HFF-Myc (cell line): ENCODE data around the gene B3GNT8.
A peak's percentile ranks its signal among the peaks of the same experiment; 100 is the strongest.
"Not testable (repeated sequence)": the region's sequence is repeated elsewhere in the genome, so short reads cannot be mapped to it uniquely, and the experiment has no call there.

Experiments used
- DNase-seq: peaks from one replicate; pipeline ENCODE4 v3.0.0-alpha.2; 2011; ENCODE audit warnings: low read depth; ENCODE audit errors: extremely low read depth
- H3K4me3 ChIP-seq: replicated peaks from 2 replicates; pipeline ENCODE4 v1.5.1; 2011; ENCODE audit warnings: low read depth, mild to moderate bottlenecking, control low read depth, low read length
- TF ChIP-seq, protein P1 (sequence below): IDR thresholded peaks from 2 replicates; pipeline ENCODE4 v1.5.1; 2012; ENCODE audit warnings: mild to moderate bottlenecking, low read depth, low read length, control low read depth; ENCODE audit errors: missing control alignments

The B3GNT8 gene

DNA sequence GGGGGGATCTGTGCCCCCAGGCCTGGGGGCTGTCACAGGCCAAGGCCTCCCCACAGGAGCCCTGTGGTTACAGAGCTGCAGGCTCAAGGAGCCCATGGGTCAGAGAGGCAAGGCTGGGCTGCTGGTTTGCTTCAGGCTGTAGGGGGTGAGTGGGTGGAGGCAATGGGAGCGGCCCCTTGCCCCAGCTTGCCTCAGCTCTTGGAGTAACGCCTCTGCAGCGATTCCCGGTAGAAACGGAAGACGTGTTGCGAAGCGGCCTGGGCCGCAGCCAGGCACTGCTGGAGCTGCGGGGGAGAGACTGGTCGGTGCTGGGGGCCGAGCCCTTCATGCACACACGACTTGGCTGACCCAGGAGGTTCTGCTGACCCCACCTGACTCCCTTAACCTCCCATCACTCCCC lies 40.7 kb downstream of the B3GNT8 start:
- TF ChIP-seq, protein P1, sequence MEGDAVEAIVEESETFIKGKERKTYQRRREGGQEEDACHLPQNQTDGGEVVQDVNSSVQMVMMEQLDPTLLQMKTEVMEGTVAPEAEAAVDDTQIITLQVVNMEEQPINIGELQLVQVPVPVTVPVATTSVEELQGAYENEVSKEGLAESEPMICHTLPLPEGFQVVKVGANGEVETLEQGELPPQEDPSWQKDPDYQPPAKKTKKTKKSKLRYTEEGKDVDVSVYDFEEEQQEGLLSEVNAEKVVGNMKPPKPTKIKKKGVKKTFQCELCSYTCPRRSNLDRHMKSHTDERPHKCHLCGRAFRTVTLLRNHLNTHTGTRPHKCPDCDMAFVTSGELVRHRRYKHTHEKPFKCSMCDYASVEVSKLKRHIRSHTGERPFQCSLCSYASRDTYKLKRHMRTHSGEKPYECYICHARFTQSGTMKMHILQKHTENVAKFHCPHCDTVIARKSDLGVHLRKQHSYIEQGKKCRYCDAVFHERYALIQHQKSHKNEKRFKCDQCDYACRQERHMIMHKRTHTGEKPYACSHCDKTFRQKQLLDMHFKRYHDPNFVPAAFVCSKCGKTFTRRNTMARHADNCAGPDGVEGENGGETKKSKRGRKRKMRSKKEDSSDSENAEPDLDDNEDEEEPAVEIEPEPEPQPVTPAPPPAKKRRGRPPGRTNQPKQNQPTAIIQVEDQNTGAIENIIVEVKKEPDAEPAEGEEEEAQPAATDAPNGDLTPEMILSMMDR, result no peak
- no peak for DNase-seq

DNA sequence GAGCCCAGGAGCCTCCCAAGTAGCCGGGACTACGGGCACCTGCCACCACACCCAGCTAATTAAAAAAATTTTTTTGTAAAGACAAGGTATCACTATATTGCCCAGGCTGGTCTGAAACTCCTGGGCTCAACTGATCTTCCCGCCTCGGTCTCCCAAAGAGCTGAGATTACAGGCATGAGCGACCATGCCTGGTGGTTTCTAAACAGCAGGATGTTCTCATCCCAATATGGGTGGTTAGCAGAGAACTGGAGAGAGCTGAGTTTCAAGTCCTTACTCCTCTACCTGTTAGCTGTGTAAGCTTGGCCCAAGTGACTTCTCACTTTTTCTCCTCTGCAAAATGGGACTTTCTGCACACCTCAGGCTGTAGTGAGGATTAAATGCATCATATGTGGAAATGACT lies 42.8 kb downstream of the B3GNT8 start:
- TF ChIP-seq, protein P1, result no peak
- no peak for DNase-seq
- H3K4me3 ChIP-seq, result no peak overlapping the region

More for the DNA sequence above, 40.7 kb downstream of the B3GNT8 start:
- H3K4me3 ChIP-seq, result no peak overlapping the region

DNA sequence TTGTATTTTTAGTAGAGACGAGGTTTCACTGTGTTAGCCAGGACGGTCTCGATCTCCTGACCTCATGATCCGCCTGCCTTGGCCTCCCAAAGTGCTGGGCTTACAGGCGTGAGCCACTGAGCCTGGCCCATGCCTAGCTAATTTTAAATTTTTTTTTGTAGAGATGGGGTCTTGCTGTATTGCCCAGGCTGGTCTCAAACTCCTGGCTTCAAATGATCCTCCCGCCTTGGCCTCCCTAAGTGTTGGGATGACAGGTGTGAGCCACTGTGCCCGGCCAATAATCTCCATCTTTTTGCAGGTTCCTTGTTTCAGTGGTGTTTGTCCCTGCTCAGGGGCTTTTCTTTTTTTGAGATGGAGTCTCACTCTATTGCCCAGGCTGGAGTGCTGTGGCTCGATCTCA lies 45.6 kb downstream of the B3GNT8 start:
- DNase-seq, result not testable (repeated sequence)

DNA sequence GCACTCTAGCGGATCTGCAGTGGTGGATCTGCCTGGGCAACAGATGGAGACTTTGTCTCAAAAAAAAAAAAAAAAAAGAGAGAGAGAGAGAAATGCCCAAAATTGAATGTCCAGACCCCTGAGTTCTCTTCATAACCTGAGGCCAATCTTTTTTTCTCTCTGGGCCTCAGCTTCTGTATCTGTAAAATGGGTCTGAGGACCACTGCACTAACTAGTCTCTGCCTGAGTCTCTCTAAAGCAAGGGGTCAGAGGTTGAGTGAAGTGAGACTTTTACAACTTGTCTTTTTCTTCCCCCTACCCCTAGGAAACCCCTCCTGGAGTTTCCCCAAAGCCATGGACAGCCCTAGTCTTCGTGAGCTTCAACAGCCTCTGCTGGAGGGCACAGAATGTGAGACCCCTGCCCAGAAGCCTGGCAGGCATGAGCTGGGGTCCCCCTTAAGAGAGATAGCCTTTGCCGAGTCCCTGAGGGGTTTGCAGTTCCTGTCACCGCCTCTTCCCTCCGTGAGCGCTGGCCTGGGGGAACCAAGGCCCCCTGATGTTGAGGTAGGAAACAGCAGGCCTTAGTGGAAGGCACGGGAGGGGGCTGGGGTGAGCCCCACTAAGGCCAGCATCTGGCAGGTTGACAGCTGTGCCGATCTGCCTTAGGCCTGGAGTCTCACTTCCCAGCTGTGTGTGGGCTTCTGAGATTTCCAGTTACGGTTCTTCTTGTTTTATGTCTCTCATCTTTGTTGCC lies 49.0 kb downstream of the B3GNT8 start:
- H3K4me3 ChIP-seq, result no peak overlapping the region
- DNase-seq, result no peak
- TF ChIP-seq, protein P1, result no peak

More for the DNA sequence above, 45.6 kb downstream of the B3GNT8 start:
- not testable (repeated sequence) for H3K4me3 ChIP-seq

DNA sequence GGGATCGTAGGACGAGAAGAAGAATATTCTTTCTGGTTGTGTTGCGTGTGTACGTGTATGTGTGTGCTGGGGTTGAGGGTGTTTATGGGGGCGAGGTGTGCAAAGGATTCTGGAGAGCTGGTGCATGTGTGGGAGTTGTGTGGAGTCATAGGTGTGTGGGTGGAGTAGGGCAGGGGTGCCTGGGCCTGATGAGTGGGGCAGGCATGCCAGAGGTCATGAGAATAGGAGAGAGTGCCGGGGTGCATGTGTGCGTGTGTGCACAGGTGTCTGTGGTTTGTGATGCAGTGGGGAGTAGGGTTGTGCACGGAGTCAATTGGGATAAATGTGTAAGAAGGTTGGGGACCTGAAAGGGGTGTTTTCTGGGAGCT lies 50.2 kb downstream of the B3GNT8 start:
- no peak overlapping the region for H3K4me3 ChIP-seq
- TF ChIP-seq, protein P1, result no peak
- DNase-seq, result no peak

DNA sequence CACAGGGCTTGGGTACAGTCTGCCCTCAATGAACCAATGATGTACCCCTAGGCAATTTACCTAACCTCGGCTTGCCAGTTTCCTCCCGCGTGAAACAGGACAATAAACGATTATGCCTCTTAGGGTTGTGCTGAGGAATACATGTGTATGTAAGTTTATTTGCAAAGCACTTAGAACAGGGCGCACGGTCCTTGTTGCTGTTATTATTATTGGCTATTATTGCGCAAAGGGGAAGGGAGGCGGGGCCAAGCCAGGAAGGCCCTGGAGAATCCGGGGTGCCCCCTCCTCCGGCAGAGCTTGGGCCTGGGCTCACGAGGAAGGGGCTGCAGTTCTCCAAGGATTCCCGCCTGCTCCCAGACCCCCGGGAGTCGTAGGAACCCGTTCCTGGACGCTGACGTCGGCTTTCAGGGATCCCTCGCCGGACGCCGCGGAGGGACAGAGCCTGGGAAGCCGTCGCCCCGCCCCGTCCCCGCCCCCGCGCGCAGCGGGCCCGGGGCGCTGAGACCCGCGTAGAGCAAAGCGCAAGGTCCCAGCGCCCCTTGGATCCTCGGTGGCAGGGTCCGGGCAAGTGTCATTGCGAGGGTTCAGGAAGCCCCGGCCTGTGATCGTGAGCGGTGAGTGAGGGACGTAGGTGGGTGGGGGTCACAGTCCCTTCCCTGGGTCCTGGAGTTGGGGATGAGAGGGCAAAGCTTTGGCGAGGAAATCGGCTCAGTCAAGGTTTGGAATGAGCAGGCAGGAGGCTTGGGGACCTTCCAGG lies 50.8 kb downstream of the B3GNT8 start, which contains the start of gene TMEM91:
Gene TMEM91 (plus strand): TSS at position 293 of the 757 bp plus-strand sequence. CDS start 1,777 bp downstream, outside the sequence.
- no peak for DNase-seq
- TF ChIP-seq, protein P1, result no peak
- peak within 1 kb of the TSS; percentile 35 for H3K4me3 ChIP-seq
